ENCODE results near the gene ANAPC5.

ANAPC5 gene

DNA sequence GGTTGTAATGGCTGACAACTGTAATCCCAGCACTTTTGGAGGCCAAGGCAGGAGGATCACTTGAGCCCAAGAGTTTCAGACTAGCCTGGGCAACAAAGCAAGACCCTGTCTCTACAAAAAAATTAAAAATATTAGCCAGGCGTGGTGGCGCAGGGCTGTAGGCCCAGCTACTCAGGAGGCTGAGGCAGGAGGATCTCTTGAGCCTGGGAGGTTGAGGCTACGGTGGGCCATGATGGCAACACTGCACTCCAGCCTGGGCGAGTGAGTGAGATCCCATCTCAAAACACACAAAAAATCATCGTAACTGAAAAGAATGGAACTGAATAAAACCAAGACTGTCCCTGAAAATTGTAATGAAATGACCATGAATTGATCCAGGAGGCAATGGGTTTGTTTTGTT, 61.8 kb downstream of the ANAPC5 start:
- H4K8ac ChIP-seq (ENCODE audit: low read depth, low read length) = no peak overlapping the region
- no CpG with 5 or more reads among the region's 5 CpGs for WGBS (ENCODE audit: extremely low coverage, insufficient coverage, low lambda C conversion rate)
- H2BK5ac ChIP-seq (ENCODE audit: low read length) = no peak overlapping the region
- H3K9ac ChIP-seq (ENCODE audit: low read length) = no peak overlapping the region
- H3K79me2 ChIP-seq (ENCODE audit: control insufficient read depth, insufficient read depth, low read length) = peaks cover 76% of the 10 kb centered on the region
- H4K5ac ChIP-seq (ENCODE audit: low read length) = no peak overlapping the region
- peak overlapping the region; percentile 47 for H3K4ac ChIP-seq (ENCODE audit: low read depth, low read length)
- H3K79me1 ChIP-seq (ENCODE audit: low read length) = peaks cover 23% of the 10 kb centered on the region
- H3K36me3 ChIP-seq (ENCODE audit: control insufficient read depth, insufficient read depth, low read length) = no peaks in the 10 kb centered on the region
- H3K4me2 ChIP-seq (ENCODE audit: low read length) = no peak overlapping the region
- H2BK15ac ChIP-seq (replicated peaks; ENCODE audit: low read depth) = no peak overlapping the region
- H3K4me3 ChIP-seq (ENCODE audit: low read length) = no peak overlapping the region
- H2AK5ac ChIP-seq (ENCODE audit: low read length) = no peak overlapping the region
- H3K56ac ChIP-seq (ENCODE audit: low read length) = no peak overlapping the region
- H3K23ac ChIP-seq (ENCODE audit: low read length) = no peak overlapping the region
- DNase-seq = no peak
- no peaks in the 10 kb centered on the region for H3K27me3 ChIP-seq (ENCODE audit: insufficient read depth, low read length, poor library complexity)
- H3K4me1 ChIP-seq (ENCODE audit: control insufficient read depth, low read depth, low read length) = peaks cover 20% of the 10 kb centered on the region
- no peak overlapping the region for H3K18ac ChIP-seq (ENCODE audit: low read length)
- no peak overlapping the region for H3K27ac ChIP-seq (ENCODE audit: low read depth, low read length)
- H2BK120ac ChIP-seq (ENCODE audit: low read depth, low read length) = no peak overlapping the region

- no peak overlapping the region for H3K4ac ChIP-seq (ENCODE audit: low read depth, low read length)
- no peak overlapping the region for H2BK15ac ChIP-seq (replicated peaks; ENCODE audit: low read depth)
- H3K23ac ChIP-seq (ENCODE audit: low read length) = no peak overlapping the region
- no peak overlapping the region for H3K27ac ChIP-seq (ENCODE audit: low read depth, low read length)
- H3K79me1 ChIP-seq (ENCODE audit: low read length) = peaks cover 23% of the 10 kb centered on the region
- no peak overlapping the region for H3K4me2 ChIP-seq (ENCODE audit: low read length)
- H2AK5ac ChIP-seq (ENCODE audit: low read length) = no peak overlapping the region
- no peak overlapping the region for H3K18ac ChIP-seq (ENCODE audit: low read length)
- H3K4me3 ChIP-seq (ENCODE audit: low read length) = no peak overlapping the region
- no peak overlapping the region for H3K9ac ChIP-seq (ENCODE audit: low read length)
- no peak overlapping the region for H4K8ac ChIP-seq (ENCODE audit: low read depth, low read length)
- H2BK5ac ChIP-seq (ENCODE audit: low read length) = no peak overlapping the region
- no peaks in the 10 kb centered on the region for H3K36me3 ChIP-seq (ENCODE audit: control insufficient read depth, insufficient read depth, low read length)
- DNase-seq = no peak
- WGBS (ENCODE audit: extremely low coverage, insufficient coverage, low lambda C conversion rate) = no CpG with 5 or more reads among the region's 7 CpGs
- H3K56ac ChIP-seq (ENCODE audit: low read length) = peak overlapping the region; percentile 8
- peaks cover 18% of the 10 kb centered on the region for H3K4me1 ChIP-seq (ENCODE audit: control insufficient read depth, low read depth, low read length)
- no peak overlapping the region for H4K5ac ChIP-seq (ENCODE audit: low read length)
- H2BK120ac ChIP-seq (ENCODE audit: low read depth, low read length) = no peak overlapping the region
- H3K27me3 ChIP-seq (ENCODE audit: insufficient read depth, low read length, poor library complexity) = no peaks in the 10 kb centered on the region
- H3K79me2 ChIP-seq (ENCODE audit: control insufficient read depth, insufficient read depth, low read length) = peaks cover 73% of the 10 kb centered on the region
Observed at GRCh38 chr12:121289962-121290361, 62.2 kb downstream of the ANAPC5 start.

- H2BK120ac ChIP-seq (ENCODE audit: low read depth, low read length) = no peak overlapping the region
- no peak overlapping the region for H3K4me3 ChIP-seq (ENCODE audit: low read length)
- WGBS (ENCODE audit: extremely low coverage, insufficient coverage, low lambda C conversion rate) = no CpG with 5 or more reads among the region's 9 CpGs
- H3K56ac ChIP-seq (ENCODE audit: low read length) = peak overlapping the region; percentile 58
- H3K4ac ChIP-seq (ENCODE audit: low read depth, low read length) = no peak overlapping the region
- DNase-seq = no peak
- H3K79me1 ChIP-seq (ENCODE audit: low read length) = peaks cover 20% of the 10 kb centered on the region
- H3K27me3 ChIP-seq (ENCODE audit: insufficient read depth, low read length, poor library complexity) = no peaks in the 10 kb centered on the region
- H3K27ac ChIP-seq (ENCODE audit: low read depth, low read length) = no peak overlapping the region
- peaks cover 68% of the 10 kb centered on the region for H3K79me2 ChIP-seq (ENCODE audit: control insufficient read depth, insufficient read depth, low read length)
- H2AK5ac ChIP-seq (ENCODE audit: low read length) = no peak overlapping the region
- no peak overlapping the region for H4K5ac ChIP-seq (ENCODE audit: low read length)
- peaks cover 15% of the 10 kb centered on the region for H3K4me1 ChIP-seq (ENCODE audit: control insufficient read depth, low read depth, low read length)
- no peaks in the 10 kb centered on the region for H3K36me3 ChIP-seq (ENCODE audit: control insufficient read depth, insufficient read depth, low read length)
- no peak overlapping the region for H3K23ac ChIP-seq (ENCODE audit: low read length)
- H2BK15ac ChIP-seq (replicated peaks; ENCODE audit: low read depth) = no peak overlapping the region
- no peak overlapping the region for H2BK5ac ChIP-seq (ENCODE audit: low read length)
- H3K9ac ChIP-seq (ENCODE audit: low read length) = peak overlapping the region; percentile 44
- no peak overlapping the region for H4K8ac ChIP-seq (ENCODE audit: low read depth, low read length)
- H3K4me2 ChIP-seq (ENCODE audit: low read length) = no peak overlapping the region
- peak overlapping the region; percentile 81 for H3K18ac ChIP-seq (ENCODE audit: low read length)
Observed at GRCh38 chr12:121288986-121289385, 63.2 kb downstream of the ANAPC5 start.

DNA sequence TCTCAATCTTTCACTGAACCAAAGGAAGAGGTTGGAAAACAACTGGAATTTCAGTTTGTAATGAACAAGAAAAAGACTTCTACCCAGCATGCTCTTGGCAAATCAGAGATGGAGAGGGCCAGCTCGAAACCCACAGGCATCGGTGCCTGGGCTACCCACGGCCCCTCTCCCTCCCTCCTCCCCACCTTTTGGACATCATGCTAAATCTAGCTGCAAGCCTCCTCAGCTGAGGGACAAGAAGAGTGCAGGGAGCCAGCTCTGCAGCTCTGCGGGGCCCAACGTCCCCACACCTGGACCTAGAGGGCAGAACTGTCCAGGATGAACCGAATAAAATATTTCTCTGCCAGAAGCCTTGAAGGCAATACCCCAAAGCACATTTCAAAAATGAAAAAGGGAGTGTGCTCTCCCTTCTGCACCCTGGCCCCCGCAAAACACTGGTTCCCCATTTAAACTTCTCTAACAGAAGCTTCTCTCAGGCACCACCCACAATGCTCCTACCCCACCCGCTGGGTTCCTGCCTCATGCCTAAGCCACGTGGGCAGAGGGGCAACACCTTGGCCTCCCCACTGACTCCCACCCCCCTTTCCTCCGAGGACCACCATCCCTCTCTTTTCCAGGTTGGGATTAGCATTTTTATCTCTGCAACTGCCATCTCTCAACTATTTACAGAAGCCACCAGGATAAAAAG, 63.9 kb downstream of the ANAPC5 start:
- peak; percentile 21 for DNase-seq
- Histone ChIP-seq H4K5ac (ENCODE audit: low read length) (no peak overlapping the region), H3K18ac (ENCODE audit: low read length) (peak overlapping the region; percentile 81), H3K9ac (ENCODE audit: low read length) (no peak overlapping the region), H3K4me2 (ENCODE audit: low read length) (no peak overlapping the region), H2BK5ac (ENCODE audit: low read length) (peak overlapping the region; percentile 47), H3K79me1 (ENCODE audit: low read length) (peaks cover 16% of the 10 kb centered on the region), H3K23ac (ENCODE audit: low read length) (no peak overlapping the region), H3K27me3 (ENCODE audit: insufficient read depth, low read length, poor library complexity) (no peaks in the 10 kb centered on the region), H3K56ac (ENCODE audit: low read length) (peak overlapping the region; percentile 73), H3K4me3 (ENCODE audit: low read length) (no peak overlapping the region), H3K79me2 (ENCODE audit: control insufficient read depth, insufficient read depth, low read length) (peaks cover 65% of the 10 kb centered on the region), H3K27ac (ENCODE audit: low read depth, low read length) (peak overlapping the region; percentile 1), H3K4ac (ENCODE audit: low read depth, low read length) (no peak overlapping the region), H3K4me1 (ENCODE audit: control insufficient read depth, low read depth, low read length) (peaks cover 13% of the 10 kb centered on the region), H3K36me3 (ENCODE audit: control insufficient read depth, insufficient read depth, low read length) (no peaks in the 10 kb centered on the region), H2BK120ac (ENCODE audit: low read depth, low read length) (no peak overlapping the region), H2BK15ac (replicated peaks; ENCODE audit: low read depth) (no peak overlapping the region), H4K8ac (ENCODE audit: low read depth, low read length) (no peak overlapping the region), H2AK5ac (ENCODE audit: low read length) (peak overlapping the region; percentile 15)
- WGBS (ENCODE audit: extremely low coverage, insufficient coverage, low lambda C conversion rate) = no CpG with 5 or more reads among the region's 10 CpGs

GRCh38 chr12:121287267-121287954, 64.8 kb downstream of the ANAPC5 start:
- peak; percentile 60 for DNase-seq
- no peak overlapping the region for H3K4me2 ChIP-seq (ENCODE audit: low read length)
- peaks cover 16% of the 10 kb centered on the region for H3K79me1 ChIP-seq (ENCODE audit: low read length)
- no peak overlapping the region for H2BK15ac ChIP-seq (replicated peaks; ENCODE audit: low read depth)
- no CpG with 5 or more reads among the region's 10 CpGs for WGBS (ENCODE audit: extremely low coverage, insufficient coverage, low lambda C conversion rate)
- H3K18ac ChIP-seq (ENCODE audit: low read length) = no peak overlapping the region
- peaks cover 14% of the 10 kb centered on the region for H3K4me1 ChIP-seq (ENCODE audit: control insufficient read depth, low read depth, low read length)
- H4K8ac ChIP-seq (ENCODE audit: low read depth, low read length) = no peak overlapping the region
- H3K27me3 ChIP-seq (ENCODE audit: insufficient read depth, low read length, poor library complexity) = no peaks in the 10 kb centered on the region
- H2BK120ac ChIP-seq (ENCODE audit: low read depth, low read length) = no peak overlapping the region
- H3K56ac ChIP-seq (ENCODE audit: low read length) = peak overlapping the region; percentile 6
- no peak overlapping the region for H3K23ac ChIP-seq (ENCODE audit: low read length)
- no peak overlapping the region for H2AK5ac ChIP-seq (ENCODE audit: low read length)
- H4K5ac ChIP-seq (ENCODE audit: low read length) = no peak overlapping the region
- H3K27ac ChIP-seq (ENCODE audit: low read depth, low read length) = no peak overlapping the region
- no peak overlapping the region for H3K4ac ChIP-seq (ENCODE audit: low read depth, low read length)
- H3K4me3 ChIP-seq (ENCODE audit: low read length) = no peak overlapping the region
- H2BK5ac ChIP-seq (ENCODE audit: low read length) = peak overlapping the region; percentile 34
- H3K9ac ChIP-seq (ENCODE audit: low read length) = no peak overlapping the region
- H3K79me2 ChIP-seq (ENCODE audit: control insufficient read depth, insufficient read depth, low read length) = peaks cover 58% of the 10 kb centered on the region
- H3K36me3 ChIP-seq (ENCODE audit: control insufficient read depth, insufficient read depth, low read length) = no peaks in the 10 kb centered on the region
